HG03103 (cell line): ENCODE results near the gene SMCP.

Experiments used
- ATAC-seq: cut with Tn5 transposase; IDR thresholded peaks from one replicate; pipeline ENCODE4 v1.9.1; 2021; ENCODE audit warnings: low read depth; ENCODE audit not compliant: unreplicated experiment

Gene SMCP

GRCh38 chr1:152886085-152886484, 8.0 kb downstream of the SMCP start:
- no peak for ATAC-seq

GRCh38 chr1:152886758-152887409, 8.8 kb downstream of the SMCP start:
- ATAC-seq = no peak

- no peak for ATAC-seq
These were observed 10.0 kb downstream of the SMCP start for GRCh38 chr1:152888126-152888525.

GRCh38 chr1:152899027-152899426, 20.9 kb downstream of the SMCP start:
- ATAC-seq = no peak

GRCh38 chr1:152899883-152900282, 21.8 kb downstream of the SMCP start:
- no peak for ATAC-seq

- no peak for ATAC-seq
These were observed 23.5 kb downstream of the SMCP start for GRCh38 chr1:152901631-152902030.

GRCh38 chr1:152902636-152903035, 24.5 kb downstream of the SMCP start:
- no peak for ATAC-seq

- no peak for ATAC-seq
These were observed 26.7 kb downstream of the SMCP start for GRCh38 chr1:152904688-152905440.

- ATAC-seq = no peak
These were observed 28.0 kb downstream of the SMCP start for GRCh38 chr1:152906023-152906565.

GRCh38 chr1:152907686-152908601, 29.8 kb downstream of the SMCP start, which contains the start of gene IVL:
TSS of gene IVL (plus strand) at chr1:152908546. CDS start at chr1:152909798, 1,252 bp downstream.
- ATAC-seq = no peak

GRCh38 chr1:152909206-152909605, 31.1 kb downstream of the SMCP start:
- no peak for ATAC-seq

GRCh38 chr1:152912471-152912870, 34.3 kb downstream of the SMCP start:
- ATAC-seq = no peak

GRCh38 chr1:152912900-152913299, 34.8 kb downstream of the SMCP start:
- no peak for ATAC-seq

GRCh38 chr1:152917794-152918193, 39.7 kb downstream of the SMCP start:
- ATAC-seq = no peak

- ATAC-seq = no peak
These were observed 40.9 kb downstream of the SMCP start for GRCh38 chr1:152919071-152919470.

- no peak for ATAC-seq
These were observed 46.1 kb downstream of the SMCP start for GRCh38 chr1:152924191-152924590.

- ATAC-seq = no peak
These were observed 48.0 kb downstream of the SMCP start for GRCh38 chr1:152926091-152926490.

GRCh38 chr1:152928671-152929070, 50.5 kb downstream of the SMCP start:
- no peak for ATAC-seq

GRCh38 chr1:152932170-152932811, 54.2 kb downstream of the SMCP start:
- no peak for ATAC-seq

- ATAC-seq = no peak
These were observed 55.1 kb downstream of the SMCP start for GRCh38 chr1:152933196-152933595.
